Common myeloid progenitor, CD34-positive (primary cell): ENCODE measurements around the gene PLEKHM2.

Experiments
- CTCF ChIA-PET: fragments of 350-600 bp; sonication (Branson Sonifier 250); formaldehyde crosslinking; loops from one replicate; lab custom pipeline; 2021; ENCODE audit warnings: antibody characterized with exemption; lab: Charles Lee
- POLR2A ChIA-PET: fragments of 350-600 bp; sonication (Branson Sonifier 250); formaldehyde crosslinking; loops from one replicate; lab custom pipeline; 2021; ENCODE audit warnings: antibody characterized with exemption; lab: Charles Lee
- DNase-seq, 3 donors: peaks; one replicate each; pipeline versions ENCODE4 v3.0.0 to v3.0.0-alpha.2; 2013
- H3K27ac ChIP-seq, 2 experiments: 1 replicate in 1 of 2; 2 replicates in 1 of 2; pipeline ENCODE4 v1.7.0; 2013; ENCODE audit warnings: inconsistent platforms in 2 of 2, low read length in 2 of 2, mild to moderate bottlenecking in 2 of 2, low read depth in 1 of 2, moderate library complexity in 1 of 2; ENCODE audit not compliant: severe bottlenecking in 2 of 2, insufficient read depth in 1 of 2, poor library complexity in 1 of 2
- H3K27me3 ChIP-seq, 5 experiments: replicated peaks in 2 of 5; 1 replicate in 3 of 5; 2 replicates in 2 of 5; pipeline versions ENCODE4 v1.6.1 to v1.7.0; 2013; ENCODE audit warnings: low read length in 4 of 5, mild to moderate bottlenecking in 2 of 5, moderate library complexity in 2 of 5, inconsistent platforms in 1 of 5; ENCODE audit not compliant: insufficient read depth in 5 of 5, control insufficient read depth in 4 of 5
- H3K36me3 ChIP-seq, 4 experiments: 1 replicate in 2 of 4; 2 replicates in 2 of 4; pipeline versions ENCODE4 v1.6.1 to v1.7.0; 2013; ENCODE audit warnings: low read length in 3 of 4, control low read depth in 1 of 4, mild to moderate bottlenecking in 1 of 4; ENCODE audit not compliant: control insufficient read depth in 4 of 4, insufficient read depth in 4 of 4
- H3K4me1 ChIP-seq, 4 experiments: 1 replicate in 3 of 4; 2 replicates in 1 of 4; pipeline versions ENCODE4 v1.6.1 to v1.7.1; 2013; ENCODE audit warnings: low read length in 3 of 4, mild to moderate bottlenecking in 3 of 4, control low read depth in 1 of 4, inconsistent platforms in 1 of 4, moderate library complexity in 1 of 4; ENCODE audit not compliant: control insufficient read depth in 4 of 4, insufficient read depth in 4 of 4; ENCODE audit errors: control extremely low read depth in 1 of 4
- H3K4me3 ChIP-seq, 7 experiments: 1 replicate in 4 of 7; 2 replicates in 3 of 7; pipeline versions ENCODE4 v1.5.1 to v1.7.0; 2013; ENCODE audit warnings: mild to moderate bottlenecking in 7 of 7, low read length in 6 of 7, moderate library complexity in 6 of 7, inconsistent platforms in 2 of 7, low read depth in 2 of 7, control low read depth in 1 of 7; ENCODE audit not compliant: insufficient read depth in 4 of 7, control insufficient read depth in 1 of 7; ENCODE audit errors: extremely low read depth in 1 of 7
- H3K9me3 ChIP-seq, 5 experiments: 1 replicate in 4 of 5; 2 replicates in 1 of 5; pipeline versions ENCODE4 v1.6.1 to v1.7.1; 2013; ENCODE audit warnings: low read length in 4 of 5, mild to moderate bottlenecking in 2 of 5, inconsistent platforms in 1 of 5, low read depth in 1 of 5, moderate library complexity in 1 of 5; ENCODE audit not compliant: control insufficient read depth in 4 of 5, insufficient read depth in 2 of 5; ENCODE audit errors: control extremely low read depth in 1 of 5
- WGBS: methylation state at CpG from one replicate; pipeline ENCODE4 v1.1.5; 2013; ENCODE audit not compliant: insufficient coverage; 5-methylcytosine and 5-hydroxymethylcytosine counted together

PLEKHM2 gene

GRCh38 chr1:15714406-15715136 is 30.5 kb downstream of the PLEKHM2 start:
- ChIA-PET CTCF (interaction anchor here (0.7 to 1.0 kb wide), 2 partner anchors 13 to 73 kb away, joined by 3 read pairs; no protein-coding TSS in a partner anchor), POLR2A (no interaction called here)
- no peak overlapping the region for H3K4me3 ChIP-seq
- peaks cover 9 to 44% (median 29%) of the 10 kb centered on the region in 4 experiments for H3K36me3 ChIP-seq
- no peaks in the 10 kb centered on the region for H3K27me3 ChIP-seq
- 100% methylated on average over 4 of the region's 4 CpGs for WGBS
- H3K4me1 ChIP-seq = no peaks in the 10 kb centered on the region
- DNase-seq = no peak
- H3K9me3 ChIP-seq = no peaks in the 10 kb centered on the region
- H3K27ac ChIP-seq = no peak overlapping the region

DNA sequence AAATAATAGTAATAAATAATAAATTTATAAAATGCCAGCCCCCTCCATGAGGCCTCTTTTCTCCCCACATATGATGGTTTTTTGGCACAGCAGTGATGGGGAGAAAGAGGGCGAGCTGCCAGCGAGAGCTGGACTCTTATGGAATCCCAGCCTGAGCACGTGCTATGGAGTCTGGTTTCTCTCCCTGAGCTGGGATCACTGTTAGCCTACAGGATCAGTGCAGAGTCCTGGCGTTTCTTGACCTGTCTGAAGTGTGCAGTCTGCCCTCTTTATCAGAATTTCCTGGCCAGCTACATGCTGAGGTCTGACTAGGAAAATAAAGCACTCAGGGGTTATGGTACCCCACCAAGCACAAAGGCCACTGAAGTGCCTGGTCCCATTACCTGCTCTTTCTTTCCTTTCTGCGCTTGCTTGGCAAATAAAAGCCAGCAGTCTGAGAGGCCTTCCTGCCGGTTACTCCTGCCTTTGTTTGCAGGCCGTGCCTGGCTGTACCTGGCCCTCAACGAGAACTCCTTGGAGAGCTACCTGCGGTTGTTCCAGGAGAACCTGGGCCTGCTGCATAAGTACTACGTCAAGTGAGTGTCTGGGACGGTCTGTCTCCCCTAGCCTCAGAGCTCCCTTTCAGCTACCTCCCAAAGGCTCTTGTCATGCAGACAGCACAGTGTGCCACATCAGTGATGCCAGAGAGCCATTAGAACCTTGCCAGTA is 33.5 kb downstream of the PLEKHM2 start:
- Histone ChIP-seq H3K9me3 (no peaks in the 10 kb centered on the region), H3K4me1 (no peaks in the 10 kb centered on the region), H3K27ac (no peak overlapping the region), H3K4me3 (no peak overlapping the region), H3K27me3 (no peaks in the 10 kb centered on the region), H3K36me3 (peaks cover 12 to 63% (median 48%) of the 10 kb centered on the region in 4 experiments)
- CTCF ChIA-PET = interaction anchor here (1.1 kb wide), 1 partner anchor 122 kb away, joined by 3 read pairs; no protein-coding TSS in a partner anchor
- POLR2A ChIA-PET = interaction anchor here (1.3 kb wide), 1 partner anchor 21 kb away, joined by 3 read pairs; no protein-coding TSS in a partner anchor
- WGBS = 96% methylated on average over 10 of the region's 11 CpGs
- no peak for DNase-seq

DNA sequence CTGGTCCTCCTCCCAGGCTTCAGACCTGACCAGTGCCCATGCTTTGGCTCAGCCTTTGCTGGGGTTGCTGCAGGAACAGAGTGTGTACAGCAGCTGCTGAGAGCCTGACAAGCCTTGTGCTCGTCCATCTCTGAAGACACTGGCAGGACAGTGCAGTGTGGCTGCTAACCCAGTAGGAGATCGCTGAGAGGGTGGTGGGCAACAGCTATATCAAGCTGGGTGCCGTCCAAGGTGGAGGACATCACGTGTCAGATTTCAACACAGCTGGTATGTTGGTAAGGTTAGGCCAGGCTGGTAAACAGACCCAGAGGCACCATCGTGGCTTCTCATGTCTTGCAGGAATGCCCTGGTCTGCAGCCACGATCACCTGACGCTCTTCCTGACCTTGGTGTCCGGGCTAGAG is 34.1 kb downstream of the PLEKHM2 start:
- CTCF ChIA-PET = interaction anchor here (1.1 kb wide), 1 partner anchor 122 kb away, joined by 3 read pairs; no protein-coding TSS in a partner anchor

DNA sequence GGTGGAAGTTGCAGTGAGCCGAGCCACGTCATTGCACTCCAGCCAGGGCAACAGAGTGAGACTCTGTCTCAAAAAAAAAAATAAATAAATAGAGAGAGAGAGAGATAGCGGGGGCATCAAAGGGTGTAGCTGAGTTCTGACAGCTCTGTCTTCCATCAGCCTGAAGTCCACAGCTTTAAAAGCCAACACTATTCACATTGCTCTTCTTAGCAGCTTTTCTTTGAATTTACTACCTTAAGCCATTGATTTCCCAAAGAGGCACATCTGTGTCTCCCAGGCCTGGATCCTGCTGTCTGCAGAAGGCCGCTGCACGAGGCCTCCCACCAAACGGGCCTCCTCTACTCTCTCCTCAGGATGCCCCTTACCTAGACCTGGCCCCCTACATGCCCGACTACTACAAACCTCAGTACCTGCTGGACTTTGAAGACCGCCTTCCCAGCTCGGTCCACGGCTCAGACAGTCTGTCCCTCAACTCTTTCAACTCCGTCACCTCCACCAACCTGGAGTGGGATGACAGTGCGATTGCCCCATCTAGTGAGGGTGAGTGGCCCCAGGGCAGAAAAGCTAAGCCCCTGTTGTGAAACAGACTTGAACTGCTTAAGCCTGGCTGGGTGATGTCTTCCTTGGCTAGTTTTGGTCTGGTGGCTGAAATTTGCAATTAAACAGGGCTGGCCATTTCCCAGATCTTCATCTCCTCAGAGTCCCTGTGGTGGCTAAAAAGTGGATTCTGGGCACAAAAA is 35.4 kb downstream of the PLEKHM2 start:
- no peak for DNase-seq
- H3K4me3 ChIP-seq = no peak overlapping the region
- H3K27me3 ChIP-seq = no peaks in the 10 kb centered on the region
- H3K27ac ChIP-seq = no peak overlapping the region
- ChIA-PET CTCF (interaction anchor here (0.8 kb wide), 1 partner anchor 12 kb away, joined by 3 read pairs; no protein-coding TSS in a partner anchor), POLR2A (interaction anchor here (0.6 to 0.7 kb wide), 2 partner anchors 9 to 40 kb away, joined by 3 read pairs; no protein-coding TSS in a partner anchor)
- WGBS = 98% methylated on average over 8 of the region's 12 CpGs
- H3K4me1 ChIP-seq = no peaks in the 10 kb centered on the region
- no peaks in the 10 kb centered on the region for H3K9me3 ChIP-seq
- H3K36me3 ChIP-seq = peaks cover 14 to 70% (median 50%) of the 10 kb centered on the region in 4 experiments

More for the DNA sequence above, 34.1 kb downstream of the PLEKHM2 start:
- Histone ChIP-seq H3K27ac (no peak overlapping the region), H3K4me3 (no peak overlapping the region), H3K9me3 (no peaks in the 10 kb centered on the region), H3K4me1 (no peaks in the 10 kb centered on the region), H3K36me3 (peaks cover 12 to 69% (median 51%) of the 10 kb centered on the region in 4 experiments), H3K27me3 (no peaks in the 10 kb centered on the region)
- DNase-seq = no peak
- POLR2A ChIA-PET = no interaction called here
- 95% methylated on average over 4 of the region's 8 CpGs for WGBS

DNA sequence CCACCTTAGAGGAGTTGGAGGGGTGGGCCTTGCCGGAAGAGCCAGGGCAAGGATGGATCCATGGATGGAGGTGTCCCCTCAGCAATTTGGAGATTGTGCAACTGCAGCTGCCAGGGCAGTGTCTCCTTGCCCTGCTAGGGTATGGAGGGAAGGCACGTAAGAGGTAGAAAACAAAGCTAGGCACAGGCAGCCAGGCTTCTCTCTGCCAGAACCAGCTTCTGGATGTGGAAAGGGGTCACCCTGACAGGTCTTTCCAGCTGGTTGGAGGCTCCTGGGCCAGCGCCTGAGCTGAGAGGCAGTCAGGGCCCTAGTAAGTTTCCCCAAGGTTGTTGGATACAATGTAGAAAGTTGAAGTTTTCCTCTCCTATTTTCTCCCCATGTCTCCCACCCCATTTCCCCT is 36.7 kb downstream of the PLEKHM2 start:
- POLR2A ChIA-PET = no interaction called here
- Histone ChIP-seq H3K4me1 (no peaks in the 10 kb centered on the region), H3K4me3 (no peak overlapping the region), H3K36me3 (peaks cover 15 to 81% (median 58%) of the 10 kb centered on the region in 4 experiments), H3K27me3 (no peaks in the 10 kb centered on the region), H3K27ac (no peak overlapping the region), H3K9me3 (no peaks in the 10 kb centered on the region)
- WGBS = 95% methylated on average over 2 of the region's 3 CpGs
- DNase-seq = no peak
- CTCF ChIA-PET = interaction anchor here (0.9 to 1.3 kb wide), 2 partner anchors 10 to 18 kb away, joined by 4 read pairs; no protein-coding TSS in a partner anchor

- H3K27me3 ChIP-seq = no peaks in the 10 kb centered on the region
- no peaks in the 10 kb centered on the region for H3K9me3 ChIP-seq
- ChIA-PET POLR2A (no interaction called here), CTCF (interaction anchor here (0.6 to 1.2 kb wide), 2 partner anchors 18 to 112 kb away, joined by 3 read pairs; no protein-coding TSS in a partner anchor)
- WGBS = 100% methylated on average over 2 of the region's 4 CpGs
- H3K36me3 ChIP-seq = peaks cover 14 to 82% (median 59%) of the 10 kb centered on the region in 4 experiments
- no peak overlapping the region for H3K27ac ChIP-seq
- no peak for DNase-seq
- no peak overlapping the region for H3K4me3 ChIP-seq
- no peaks in the 10 kb centered on the region for H3K4me1 ChIP-seq
These were observed 38.3 kb downstream of the PLEKHM2 start for GRCh38 chr1:15722411-15722810.
